GM21825 (cell line): Measurements from ENCODE around the gene RPL22L1.
A peak's percentile ranks its signal among the peaks of the same experiment; 100 is the strongest.
"Not testable (repeated sequence)": the region's sequence is repeated elsewhere in the genome, so short reads cannot be mapped to it uniquely, and the experiment has no call there.

ENCODE experiments used
- ATAC-seq: cut with Tn5 transposase; IDR thresholded peaks from one replicate; pipeline ENCODE4 v1.9.1; 2021; ENCODE audit warnings: mild to moderate bottlenecking, moderate library complexity; ENCODE audit not compliant: unreplicated experiment

Gene RPL22L1

GRCh38 chr3:170884109-170884930, 14.3 kb upstream of the RPL22L1 start:
- ATAC-seq, result not testable (repeated sequence)

GRCh38 chr3:170878688-170879087, 8.7 kb upstream of the RPL22L1 start:
- ATAC-seq, result not testable (repeated sequence)

- ATAC-seq, result not testable (repeated sequence)
Observed at GRCh38 chr3:170877311-170877710, 7.3 kb upstream of the RPL22L1 start.

DNA sequence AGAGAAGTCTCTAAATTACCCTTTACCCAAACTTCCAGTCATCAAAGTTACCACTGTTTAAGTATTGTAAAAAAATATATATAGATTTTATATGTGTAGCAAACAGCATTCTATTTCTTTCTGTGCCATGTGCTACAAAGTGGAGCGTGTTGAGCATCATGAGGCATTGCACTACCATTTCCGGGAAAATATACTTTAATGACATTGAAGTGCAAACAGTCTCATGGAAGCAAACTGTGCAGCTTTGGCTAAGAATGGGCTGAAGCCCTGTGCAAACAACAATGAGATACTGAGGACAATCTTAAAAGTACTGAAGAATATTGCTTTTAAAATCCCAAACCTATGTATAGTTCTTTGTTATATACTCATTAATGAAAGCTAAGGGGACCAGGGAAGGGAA, 6.5 kb upstream of the RPL22L1 start:
- ATAC-seq, result no peak

DNA sequence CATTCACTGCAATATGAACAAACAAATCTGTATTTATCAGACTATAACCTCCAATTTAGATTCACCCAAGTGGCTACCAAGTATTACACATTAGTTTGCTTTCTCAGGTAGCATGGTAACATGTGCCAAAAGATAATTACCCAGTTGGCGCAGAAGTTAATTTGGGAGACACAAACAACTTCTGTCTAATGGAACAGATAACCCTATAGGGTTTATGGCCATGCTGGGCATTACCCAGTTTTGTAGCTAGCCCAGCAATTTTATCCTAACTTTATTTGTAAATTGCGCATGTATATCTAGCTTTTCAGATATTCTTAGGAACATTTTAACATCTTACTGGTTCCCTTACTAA, 780 bp downstream of the RPL22L1 start:
- no peak for ATAC-seq

GRCh38 chr3:170868577-170869238, 1.3 kb downstream of the RPL22L1 start:
- ATAC-seq, result no peak

DNA sequence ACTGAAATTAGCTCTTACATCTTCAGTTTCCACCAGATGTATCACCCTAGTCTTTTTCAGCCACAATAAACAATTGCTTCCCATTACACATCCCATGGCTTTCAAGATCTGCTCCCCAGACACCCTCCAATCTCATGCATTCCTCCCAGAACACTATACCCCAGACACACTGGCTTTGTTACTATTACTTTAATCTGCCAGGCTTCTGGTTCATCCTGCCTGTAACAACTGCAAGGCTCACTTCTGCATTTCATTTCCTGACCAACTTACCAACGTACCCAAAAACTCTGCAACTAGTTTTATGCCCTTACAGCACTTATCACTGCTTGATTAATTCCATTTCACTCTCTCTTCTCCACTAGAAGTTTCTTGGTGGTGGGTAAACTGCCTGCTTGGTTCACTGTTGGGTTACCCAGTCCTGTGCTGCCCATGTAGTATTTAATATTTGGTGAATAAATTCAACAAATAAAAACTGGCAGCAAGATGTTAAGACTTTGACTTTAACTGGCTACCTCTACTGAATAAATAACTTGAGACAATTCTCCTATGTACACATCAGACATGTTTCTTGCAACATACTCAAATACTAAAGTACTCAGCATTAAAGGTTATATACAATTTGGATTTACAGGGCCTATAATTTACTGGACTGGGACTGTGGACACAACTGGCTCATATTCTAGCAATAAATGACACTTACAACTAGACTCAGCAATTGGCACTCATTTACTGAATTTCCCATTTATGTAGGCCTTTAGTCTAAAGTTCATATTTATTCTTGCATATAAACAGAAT, 2.7 kb downstream of the RPL22L1 start:
- ATAC-seq, result peak; percentile 19

DNA sequence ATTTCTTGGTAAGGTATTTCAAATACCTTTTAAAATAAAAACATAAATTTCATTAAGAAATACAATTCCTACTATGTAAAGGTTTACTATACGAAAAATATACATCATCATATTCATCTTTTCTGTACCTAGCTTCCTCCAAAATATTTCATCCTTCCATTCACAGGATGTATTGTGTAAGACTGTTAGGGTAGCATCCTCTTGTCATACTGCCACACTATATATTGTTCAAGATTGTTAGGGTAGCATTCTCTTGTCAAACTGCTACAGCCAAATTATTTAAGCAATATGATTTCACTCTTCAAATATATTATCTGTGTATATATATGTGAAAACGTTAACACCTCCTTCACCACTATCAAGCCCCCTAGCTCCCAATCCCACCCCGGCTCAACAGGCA, 3.5 kb downstream of the RPL22L1 start:
- no peak for ATAC-seq

GRCh38 chr3:170865209-170866094, 4.5 kb downstream of the RPL22L1 start:
- no peak for ATAC-seq

GRCh38 chr3:170864525-170865208, 5.3 kb downstream of the RPL22L1 start:
- no peak for ATAC-seq

GRCh38 chr3:170863816-170864215, 6.2 kb downstream of the RPL22L1 start:
- no peak for ATAC-seq

DNA sequence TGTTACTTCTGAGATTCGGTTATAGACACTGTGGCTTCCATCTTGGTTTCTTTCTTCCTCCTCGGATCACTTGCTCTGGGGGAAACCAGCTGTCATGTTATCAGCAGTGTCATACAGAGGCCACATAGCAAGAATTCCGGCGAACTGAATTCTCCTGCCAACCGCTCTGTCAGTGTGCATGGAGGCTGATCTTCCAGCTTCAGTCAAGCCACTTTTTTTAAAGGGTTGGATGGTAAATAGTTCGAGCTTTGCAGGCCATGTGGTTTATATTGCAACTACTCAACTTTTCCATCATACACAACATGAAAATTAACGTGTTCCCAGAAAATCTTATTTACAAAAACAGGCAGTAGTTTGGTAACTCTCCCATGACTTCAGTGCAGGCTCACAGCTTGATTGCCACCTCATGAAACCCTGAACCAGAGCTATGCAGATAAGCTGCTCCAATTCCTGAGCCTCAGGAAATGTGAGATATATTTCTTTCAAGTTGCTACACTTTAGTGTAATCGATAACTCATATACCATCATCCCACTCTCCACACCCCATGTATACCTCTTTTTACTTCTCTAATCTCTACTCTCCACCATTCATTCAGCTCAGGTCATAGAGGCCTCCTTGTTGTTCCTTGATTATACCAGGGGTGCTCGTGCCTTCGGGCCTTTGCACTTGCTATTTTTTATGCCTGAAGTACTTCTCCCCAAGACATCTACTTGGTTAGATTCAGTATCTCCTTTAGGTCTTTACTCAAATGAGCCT, 7.2 kb downstream of the RPL22L1 start:
- ATAC-seq, result no peak

DNA sequence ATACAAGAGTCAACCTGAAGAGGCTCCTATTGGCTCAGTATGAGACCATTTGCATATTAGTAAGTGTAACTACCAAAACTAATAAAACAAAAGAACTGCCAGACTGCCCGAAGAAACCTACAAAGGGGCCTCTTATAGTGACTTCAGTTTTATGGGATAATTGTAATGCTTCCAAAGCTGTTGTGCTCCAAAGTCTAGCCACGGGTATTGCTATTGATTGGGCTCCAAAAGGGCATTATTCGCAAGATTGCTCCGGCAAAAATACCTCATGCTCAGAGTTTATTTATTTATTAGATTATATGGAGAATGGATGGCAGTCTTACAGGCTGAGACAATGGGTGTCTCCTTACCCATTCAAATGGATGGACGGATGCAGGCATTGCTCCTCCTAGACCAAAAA, 11.4 kb downstream of the RPL22L1 start:
- no peak for ATAC-seq

GRCh38 chr3:170852324-170852723, 17.7 kb downstream of the RPL22L1 start:
- ATAC-seq, result no peak

DNA sequence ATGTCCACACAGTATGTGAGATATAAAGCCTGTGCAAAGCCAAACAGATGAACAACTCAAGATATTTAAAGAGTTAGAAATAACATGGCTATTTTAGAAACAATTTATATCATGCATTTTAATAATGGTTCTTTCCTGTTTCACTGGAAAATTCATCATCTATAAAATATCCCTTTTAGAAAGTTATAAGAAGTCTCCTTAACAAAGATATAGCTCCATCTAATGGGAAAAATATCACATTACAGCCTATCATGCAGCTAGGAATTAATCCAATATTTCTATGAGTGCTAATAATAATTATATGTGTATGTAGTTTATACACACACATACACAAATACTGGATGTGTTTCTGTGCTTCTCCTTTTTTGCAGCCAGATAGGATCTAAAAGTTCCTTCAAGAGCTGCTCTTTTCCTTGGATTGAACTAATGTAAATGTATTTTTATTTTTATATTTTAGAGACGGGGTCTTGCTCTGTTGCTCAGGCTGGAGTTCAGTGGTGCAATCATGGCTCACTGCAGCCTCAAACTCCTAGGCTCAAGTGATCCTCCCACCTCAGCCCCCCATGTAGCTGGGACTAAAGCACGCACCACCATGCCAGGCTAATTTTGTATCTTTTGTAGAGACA, 21.6 kb downstream of the RPL22L1 start:
- no peak for ATAC-seq

GRCh38 chr3:170844377-170844776, 25.6 kb downstream of the RPL22L1 start:
- ATAC-seq, result no peak

- no peak for ATAC-seq
Observed at GRCh38 chr3:170840291-170840859, 29.6 kb downstream of the RPL22L1 start.

- no peak for ATAC-seq
Observed at GRCh38 chr3:170839518-170840100, 30.4 kb downstream of the RPL22L1 start.
